DOHH2 (cell line): ENCODE data around the gene TMEM186.

Experiments used
- H3F3A ChIP-seq: fragments of 200-600 bp; sonication (generic), shearing (Covaris generic); 2 replicates; pipeline ENCODE4 v1.6.0; 2016; ENCODE audit warnings: antibody characterized with exemption, mild to moderate bottlenecking; ENCODE audit not compliant: control insufficient read depth, insufficient read depth
- H3K27ac ChIP-seq: fragments of 200-600 bp; sonication (generic); 2 replicates; pipeline ENCODE4 v1.5.1; 2014; ENCODE audit warnings: low read depth, mild to moderate bottlenecking, low read length, moderate library complexity
- H3K27me3 ChIP-seq: fragments of 200-600 bp; sonication (generic); 2 replicates; pipeline ENCODE4 v1.6.1; 2014; ENCODE audit warnings: mild to moderate bottlenecking, low read length, mixed read lengths; ENCODE audit not compliant: control insufficient read depth
- H3K36me3 ChIP-seq: fragments of 200-600 bp; sonication (generic); 2 replicates; pipeline ENCODE4 v1.6.1; 2014; ENCODE audit warnings: mild to moderate bottlenecking, low read length, moderate library complexity, mixed read lengths; ENCODE audit not compliant: control insufficient read depth
- H3K4me1 ChIP-seq: fragments of 200-600 bp; sonication (generic); 2 replicates; pipeline ENCODE4 v1.6.1; 2014; ENCODE audit warnings: mild to moderate bottlenecking, low read length, mixed read lengths; ENCODE audit not compliant: control insufficient read depth
- H3K4me2 ChIP-seq: fragments of 200-600 bp; sonication (generic); 2 replicates; pipeline ENCODE4 v1.6.0; 2014; ENCODE audit warnings: mild to moderate bottlenecking, low read length, moderate library complexity
- H3K4me3 ChIP-seq: fragments of 200-600 bp; sonication (generic); 2 replicates; pipeline ENCODE4 v1.5.1; 2014; ENCODE audit warnings: mild to moderate bottlenecking, low read length, mixed read lengths
- H3K79me2 ChIP-seq: fragments of 200-600 bp; sonication (generic); 2 replicates; pipeline ENCODE4 v1.6.1; 2014; ENCODE audit warnings: mild to moderate bottlenecking, low read length, mixed read lengths; ENCODE audit not compliant: control insufficient read depth
- H3K9me2 ChIP-seq: fragments of 200-600 bp; sonication (generic); replicated peaks from 2 replicates; pipeline ENCODE4 v1.6.1; 2014; ENCODE audit warnings: mild to moderate bottlenecking, low read length, mixed read lengths; ENCODE audit not compliant: control insufficient read depth
- H3K9me3 ChIP-seq: fragments of 200-600 bp; sonication (generic); 2 replicates; pipeline ENCODE4 v1.6.1; 2014; ENCODE audit warnings: antibody characterized with exemption, low read length, mixed read lengths; ENCODE audit not compliant: control insufficient read depth, insufficient read depth
- H4K20me1 ChIP-seq: fragments of 200-600 bp; sonication (generic); 2 replicates; pipeline ENCODE4 v1.6.0; 2014; ENCODE audit warnings: low read depth, mild to moderate bottlenecking, antibody characterized with exemption, low read length, moderate library complexity; ENCODE audit not compliant: control insufficient read depth, insufficient read depth
- EZH2phosphoT487 ChIP-seq: fragments of 200-600 bp; sonication (generic); IDR thresholded peaks from 2 replicates; pipeline ENCODE4 v1.6.1; 2017; ENCODE audit warnings: borderline replicate concordance, mild to moderate bottlenecking, antibody characterized with exemption, low read length, moderate library complexity, mixed read lengths
- TF ChIP-seq, protein P1 (sequence below): fragments of 200-600 bp; sonication (generic); IDR thresholded peaks from one replicate; pipeline ENCODE4 v1.5.1; 2014; ENCODE audit warnings: antibody characterized with exemption, mild to moderate bottlenecking, low read depth, low read length; ENCODE audit not compliant: poor library complexity, severe bottlenecking

Gene TMEM186

DNA sequence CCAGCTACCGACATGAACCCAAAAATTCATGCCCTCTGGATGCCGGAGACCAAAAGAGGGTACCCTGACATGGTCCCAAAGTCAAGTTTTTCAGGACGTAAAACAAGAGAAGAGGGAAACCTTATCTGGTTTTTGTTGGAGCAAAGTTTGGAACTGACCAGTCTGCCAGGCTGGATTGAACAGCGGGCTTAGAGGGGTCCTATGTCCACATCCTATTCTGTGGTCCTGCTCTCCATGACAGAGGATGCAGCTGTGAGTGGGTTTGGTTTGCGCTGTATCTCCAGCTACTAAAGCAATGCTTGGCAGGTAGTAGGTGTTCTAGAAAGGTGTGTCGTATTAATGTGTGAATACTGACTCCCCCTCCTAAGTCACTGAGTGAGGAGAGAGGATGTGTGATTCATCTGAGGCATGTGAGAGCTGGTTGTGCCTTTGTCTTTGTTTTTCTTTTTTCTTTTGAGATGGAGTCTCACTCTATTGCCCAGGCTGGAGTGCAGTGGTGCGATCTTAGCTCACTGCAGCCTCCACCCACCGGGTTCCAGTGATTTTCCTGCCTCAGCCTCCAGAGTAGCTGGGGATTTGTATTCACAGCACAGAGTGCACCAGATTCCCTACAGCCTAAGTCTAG lies 31.2 kb upstream of the TMEM186 start:
- no peak for TF ChIP-seq EZH2phosphoT487
- TF ChIP-seq, protein P1, sequence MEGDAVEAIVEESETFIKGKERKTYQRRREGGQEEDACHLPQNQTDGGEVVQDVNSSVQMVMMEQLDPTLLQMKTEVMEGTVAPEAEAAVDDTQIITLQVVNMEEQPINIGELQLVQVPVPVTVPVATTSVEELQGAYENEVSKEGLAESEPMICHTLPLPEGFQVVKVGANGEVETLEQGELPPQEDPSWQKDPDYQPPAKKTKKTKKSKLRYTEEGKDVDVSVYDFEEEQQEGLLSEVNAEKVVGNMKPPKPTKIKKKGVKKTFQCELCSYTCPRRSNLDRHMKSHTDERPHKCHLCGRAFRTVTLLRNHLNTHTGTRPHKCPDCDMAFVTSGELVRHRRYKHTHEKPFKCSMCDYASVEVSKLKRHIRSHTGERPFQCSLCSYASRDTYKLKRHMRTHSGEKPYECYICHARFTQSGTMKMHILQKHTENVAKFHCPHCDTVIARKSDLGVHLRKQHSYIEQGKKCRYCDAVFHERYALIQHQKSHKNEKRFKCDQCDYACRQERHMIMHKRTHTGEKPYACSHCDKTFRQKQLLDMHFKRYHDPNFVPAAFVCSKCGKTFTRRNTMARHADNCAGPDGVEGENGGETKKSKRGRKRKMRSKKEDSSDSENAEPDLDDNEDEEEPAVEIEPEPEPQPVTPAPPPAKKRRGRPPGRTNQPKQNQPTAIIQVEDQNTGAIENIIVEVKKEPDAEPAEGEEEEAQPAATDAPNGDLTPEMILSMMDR, result no peak
- Histone ChIP-seq H3K4me1 (peaks cover 12% of the 10 kb centered on the region), H3F3A (no peaks in the 10 kb centered on the region), H3K4me3 (no peak overlapping the region), H4K20me1 (no peaks in the 10 kb centered on the region), H3K36me3 (peaks cover 68% of the 10 kb centered on the region), H3K79me2 (peaks cover 45% of the 10 kb centered on the region), H3K27ac (no peak overlapping the region), H3K27me3 (no peaks in the 10 kb centered on the region), H3K9me3 (no peaks in the 10 kb centered on the region), H3K9me2 (no peaks in the 10 kb centered on the region), H3K4me2 (no peak overlapping the region)

DNA sequence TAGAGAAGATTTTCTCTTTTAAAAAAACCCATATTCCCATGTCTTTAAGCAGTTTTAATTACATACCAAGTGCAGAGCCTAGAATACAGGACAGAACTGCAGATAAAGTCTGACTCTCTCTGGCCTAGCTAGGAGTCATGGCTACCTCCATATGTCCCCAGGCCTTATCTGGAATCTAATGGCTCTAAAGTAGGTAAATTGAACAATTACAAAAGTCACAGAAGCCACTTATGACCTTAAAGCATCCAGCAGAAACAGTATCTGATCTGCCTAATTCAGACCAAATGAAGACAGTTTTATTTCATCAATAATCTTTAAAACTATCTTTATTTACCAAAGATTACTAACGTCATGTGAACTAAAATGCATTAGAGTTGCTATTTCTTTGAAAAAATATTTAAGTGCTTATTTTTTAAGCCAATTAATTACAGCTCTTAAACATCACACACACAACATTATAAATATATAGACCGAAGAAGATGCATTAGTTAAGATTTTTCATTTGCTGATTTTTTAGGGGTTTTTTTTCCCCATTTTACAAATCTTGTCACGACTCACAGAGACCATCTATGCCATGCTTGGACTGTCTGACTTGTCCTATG lies 28.9 kb upstream of the TMEM186 start:
- TF ChIP-seq, protein P1, result no peak
- TF ChIP-seq EZH2phosphoT487, result no peak
- Histone ChIP-seq H3F3A (0 out of 2 replicates have a peak, but pooled peaks cover 4% of the 10 kb centered on the region), H3K27me3 (no peaks in the 10 kb centered on the region), H3K9me2 (no peaks in the 10 kb centered on the region), H3K36me3 (peaks cover 77% of the 10 kb centered on the region), H3K79me2 (peaks cover 33% of the 10 kb centered on the region), H3K9me3 (no peaks in the 10 kb centered on the region), H4K20me1 (no peaks in the 10 kb centered on the region), H3K27ac (no peak overlapping the region), H3K4me3 (no peak overlapping the region), H3K4me1 (peaks cover 9% of the 10 kb centered on the region), H3K4me2 (no peak overlapping the region)

DNA sequence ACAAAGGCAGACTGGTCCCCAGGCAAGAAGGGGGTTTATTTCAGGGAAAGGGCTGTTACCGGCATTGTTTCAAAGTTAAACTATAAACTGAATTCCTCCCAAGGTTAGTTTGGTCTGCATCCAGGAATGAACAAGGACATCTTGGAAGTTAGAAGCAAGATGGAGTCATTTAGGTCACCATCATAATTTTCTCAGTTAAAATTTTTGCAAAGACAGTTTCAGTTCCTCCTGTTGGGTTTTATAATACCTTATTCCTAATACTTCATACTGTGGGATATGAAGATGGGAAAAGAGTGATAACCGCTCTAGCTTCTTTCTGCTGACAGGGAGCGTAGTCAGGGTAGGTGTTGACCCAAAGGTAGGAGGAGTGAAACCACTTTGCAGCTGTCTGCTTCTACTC lies 25.0 kb upstream of the TMEM186 start:
- H3K27me3 ChIP-seq, result no peaks in the 10 kb centered on the region
- no peaks in the 10 kb centered on the region for H4K20me1 ChIP-seq
- H3F3A ChIP-seq, result 0 out of 2 replicates have a peak, but pooled peaks cover 4% of the 10 kb centered on the region
- H3K4me3 ChIP-seq, result no peak overlapping the region
- TF ChIP-seq EZH2phosphoT487, result no peak
- TF ChIP-seq, protein P1, result no peak
- H3K79me2 ChIP-seq, result peaks cover 20% of the 10 kb centered on the region
- peaks cover 80% of the 10 kb centered on the region for H3K36me3 ChIP-seq
- H3K4me1 ChIP-seq, result peaks cover 19% of the 10 kb centered on the region
- H3K9me3 ChIP-seq, result no peaks in the 10 kb centered on the region
- no peaks in the 10 kb centered on the region for H3K9me2 ChIP-seq
- H3K27ac ChIP-seq, result no peak overlapping the region
- H3K4me2 ChIP-seq, result no peak overlapping the region
